ENCODE results near the gene CENPM.

Gene CENPM

DNA sequence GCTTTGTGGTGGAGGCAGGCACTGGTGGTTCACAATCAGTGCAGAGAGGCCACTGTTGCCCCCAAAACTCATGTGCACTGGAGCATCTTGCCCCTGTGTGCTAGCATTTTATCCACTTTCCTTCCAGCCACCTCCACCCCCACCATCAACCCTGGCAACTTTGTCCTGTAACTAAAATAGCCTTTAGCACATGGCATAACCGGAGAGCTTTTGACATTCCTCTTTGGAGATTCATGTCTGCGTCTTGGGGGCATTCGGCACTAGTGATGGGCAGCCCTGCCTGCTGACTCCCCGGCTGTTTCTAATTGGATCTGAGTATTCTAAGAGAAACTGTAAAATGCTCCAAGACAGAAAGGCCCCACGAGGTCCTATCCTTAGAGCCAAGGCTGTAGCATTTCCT, 47.8 kb downstream of the CENPM start:
- DNase-seq (ENCODE audit: low read depth in 2 of 2): no peak

DNA sequence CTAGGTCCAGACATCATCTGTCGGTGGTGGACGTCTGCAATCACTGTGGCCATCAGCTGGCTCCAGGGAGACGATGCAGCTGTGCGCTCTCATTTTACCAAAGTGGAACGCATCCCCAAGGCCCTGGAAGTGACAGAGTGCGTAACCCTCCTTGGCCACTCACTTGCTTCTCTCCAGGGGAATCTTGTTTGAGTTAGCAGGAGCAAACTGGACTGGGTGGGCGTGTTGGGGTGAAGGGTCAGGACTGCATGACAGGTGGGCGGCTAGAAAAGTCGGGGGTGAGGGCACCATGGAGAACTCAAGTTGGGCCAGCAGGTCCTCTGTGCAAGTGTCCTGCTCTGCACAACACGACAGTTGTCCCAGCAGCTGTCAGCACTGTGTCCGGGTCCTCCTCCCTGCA, 48.3 kb downstream of the CENPM start:
- no peak for DNase-seq (ENCODE audit: low read depth in 2 of 2)

DNA sequence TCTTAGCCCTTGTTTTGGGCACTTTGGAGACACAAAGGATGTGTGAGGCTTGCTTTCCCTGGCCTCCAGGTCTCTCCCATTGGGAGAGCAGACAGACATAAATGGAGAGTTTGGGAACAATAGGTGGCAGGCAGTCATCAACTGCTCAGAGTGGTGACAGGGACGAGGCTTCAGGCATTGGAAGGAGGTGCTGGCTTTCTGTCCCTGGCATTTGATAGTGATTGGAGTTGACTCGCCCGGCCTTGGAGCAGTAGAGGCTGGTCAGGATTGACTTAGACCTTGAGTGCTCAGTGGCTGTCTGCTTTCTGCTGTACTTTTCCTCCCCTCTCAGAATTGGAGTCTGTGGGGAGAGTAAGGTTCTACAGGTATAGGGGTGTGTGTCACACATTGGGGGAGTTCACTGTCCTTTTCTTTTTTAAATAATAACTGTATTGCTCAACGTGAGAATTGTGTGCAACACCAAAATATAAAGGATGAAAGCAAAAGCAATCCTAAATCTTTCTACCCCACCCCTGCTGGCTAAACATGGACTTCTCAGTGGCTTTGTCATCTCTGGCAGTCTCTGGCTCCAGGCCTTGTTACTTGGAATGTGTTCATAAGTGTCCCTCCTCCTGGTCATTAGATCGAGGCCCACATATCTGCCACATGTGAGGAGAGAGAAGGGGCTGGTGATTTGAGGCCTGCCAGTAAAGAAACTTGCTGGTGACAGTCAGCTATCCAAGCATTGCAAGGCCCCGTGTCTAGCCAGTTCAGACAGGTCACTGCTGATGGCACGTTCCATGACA, 53.2 kb downstream of the CENPM start:
- DNase-seq (ENCODE audit: low read depth in 2 of 2): no peak

DNA sequence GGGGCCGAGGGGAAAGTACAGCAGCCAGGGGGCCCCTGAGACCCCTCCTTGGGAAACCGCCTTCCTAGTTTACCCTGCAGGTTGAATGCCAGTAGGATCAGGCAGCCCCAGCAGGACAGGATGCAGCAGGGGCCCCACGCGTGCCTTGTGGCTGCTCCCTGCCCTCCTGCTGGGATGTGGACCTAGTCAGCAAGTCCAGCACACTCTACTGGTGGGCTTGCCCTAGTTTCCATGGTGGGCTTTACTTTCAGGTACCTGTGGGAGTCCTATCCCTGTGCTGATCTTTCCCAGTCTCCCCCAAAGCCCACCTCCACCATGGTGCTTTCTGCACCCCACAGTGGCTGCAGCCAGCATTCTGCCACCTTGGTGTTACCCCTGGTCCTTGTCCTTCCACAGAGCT, 54.2 kb downstream of the CENPM start:
- DNase-seq (ENCODE audit: low read depth in 2 of 2): no peak

DNA sequence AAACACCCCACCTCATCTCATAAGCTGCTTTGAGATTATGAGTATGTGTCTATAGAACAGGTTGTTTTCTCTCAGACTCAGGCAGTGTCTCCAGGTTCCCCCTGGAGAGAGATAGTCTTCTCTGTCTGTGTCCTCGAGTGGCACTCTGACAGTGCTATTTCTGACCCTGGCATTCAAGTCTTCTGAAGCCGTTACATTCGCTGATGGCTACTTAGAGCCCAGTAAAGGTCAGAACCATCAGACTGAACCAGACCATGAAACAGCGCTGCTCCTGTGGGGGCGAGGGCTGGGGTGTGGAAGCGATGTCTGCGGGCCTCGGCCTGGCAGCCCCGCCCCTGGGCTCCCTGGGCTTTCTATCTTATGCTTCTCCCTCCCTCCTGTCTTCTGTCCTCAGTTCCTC, 55.5 kb downstream of the CENPM start:
- DNase-seq (ENCODE audit: low read depth in 2 of 2): no peak

All from stimulated activated CD8-positive, alpha-beta memory T cell treated with anti-CD3 and anti-CD28 coated beads, Interleukin-2, amount 100 ng/mL, for 48 hours (primary cell).